ENCODE data around the gene COG5.

Gene COG5

GRCh38 chr7:107387573-107388219, 176.0 kb downstream of the COG5 start:
- DNase-seq: no peak

GRCh38 chr7:107387128-107387527, 176.6 kb downstream of the COG5 start:
- DNase-seq: no peak

GRCh38 chr7:107386548-107387102, 177.1 kb downstream of the COG5 start:
- no peak for DNase-seq

- no peak for DNase-seq
Measured at GRCh38 chr7:107384025-107384424, 179.7 kb downstream of the COG5 start.

GRCh38 chr7:107383203-107383602, 180.5 kb downstream of the COG5 start:
- DNase-seq: no peak

- DNase-seq: no peak
Measured at GRCh38 chr7:107381453-107381852, 182.3 kb downstream of the COG5 start.

GRCh38 chr7:107373354-107373753, 190.4 kb downstream of the COG5 start:
- DNase-seq: no peak

GRCh38 chr7:107372298-107372697, 191.4 kb downstream of the COG5 start:
- DNase-seq: no peak

GRCh38 chr7:107370816-107371215, 192.9 kb downstream of the COG5 start:
- no peak for DNase-seq

GRCh38 chr7:107364787-107365186, 198.9 kb downstream of the COG5 start:
- no peak for DNase-seq

GRCh38 chr7:107359520-107360316, 204.0 kb downstream of the COG5 start:
- no peak for DNase-seq

GRCh38 chr7:107355616-107356015, 208.1 kb downstream of the COG5 start:
- no peak for DNase-seq

- no peak for DNase-seq
Measured at GRCh38 chr7:107354640-107355039, 209.1 kb downstream of the COG5 start.

- DNase-seq: no peak
Measured at GRCh38 chr7:107353701-107354100, 210.0 kb downstream of the COG5 start.

GRCh38 chr7:107345898-107346297, 217.8 kb downstream of the COG5 start:
- no peak for DNase-seq

GRCh38 chr7:107344799-107345198, 218.9 kb downstream of the COG5 start:
- DNase-seq: no peak

GRCh38 chr7:107344286-107344685, 219.4 kb downstream of the COG5 start:
- no peak for DNase-seq

- no peak for DNase-seq
Measured at GRCh38 chr7:107338080-107338479, 225.6 kb downstream of the COG5 start.

- DNase-seq: no peak
Measured at GRCh38 chr7:107332488-107333269, 231.0 kb downstream of the COG5 start.

- DNase-seq: no peak
Measured at GRCh38 chr7:107330478-107330877, 233.2 kb downstream of the COG5 start.

GRCh38 chr7:107327986-107328569, 235.6 kb downstream of the COG5 start:
- no peak for DNase-seq

- DNase-seq: no peak
Measured at GRCh38 chr7:107326061-107326460, 237.7 kb downstream of the COG5 start.

- DNase-seq: no peak
Measured at GRCh38 chr7:107322015-107322414, 241.7 kb downstream of the COG5 start.
